Measurements from ENCODE around the gene METTL8.

- TF ChIP-seq CTCF (IDR thresholded peaks at IDR 0.05) = no peak
- no peak for TF ChIP-seq POLR2AphosphoS5 (IDR thresholded peaks at IDR 0.05)
Measured at GRCh38 chr2:171289991-171290390, 143.8 kb downstream of the METTL8 start.

All from esophagus muscularis mucosa (tissue), 3 donors.